Measurements from ENCODE around the gene PLA2G12B.

- TF ChIP-seq GATA2 (IDR thresholded peaks at IDR 0.05; ENCODE audit: low read depth, low read length), result no peak
- no peak for TF ChIP-seq GATA3 (IDR thresholded peaks at IDR 0.05; ENCODE audit: low read depth, low read length)
Observed at GRCh38 chr10:72911758-72912157, 42.8 kb downstream of the PLA2G12B start.

All from SH-SY5Y (cell line).